ENCODE measurements around the gene WWOX.
A peak's percentile ranks its signal among the peaks of the same experiment; 100 is the strongest.

The WWOX gene

DNA sequence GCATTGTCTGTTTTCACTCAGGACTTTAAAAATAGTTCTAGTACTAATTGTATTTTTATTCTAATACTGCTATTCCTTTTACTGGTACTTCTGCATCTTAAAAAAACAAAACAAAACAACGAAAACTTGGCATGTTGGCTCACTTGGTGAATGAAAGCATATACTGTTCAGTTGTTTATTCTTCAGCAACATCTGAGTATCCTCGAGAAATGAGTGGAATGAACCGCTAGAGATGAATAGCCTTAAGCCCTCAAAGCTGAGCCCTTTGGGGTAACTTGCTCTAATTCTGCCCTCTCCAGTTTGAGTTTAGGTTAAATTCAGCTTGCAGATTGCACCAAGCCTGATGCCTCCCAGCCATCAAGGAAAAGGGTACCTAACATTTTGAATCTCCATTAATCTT, 126.5 kb downstream of the WWOX start:
- no peak overlapping the region for H3K9ac ChIP-seq (ENCODE audit: low read depth, low read length)
- no peak overlapping the region for H3K27ac ChIP-seq (ENCODE audit: low read depth, low read length)
- H3K9me3 ChIP-seq (ENCODE audit: control insufficient read depth, insufficient read depth, low read length), result no peaks in the 10 kb centered on the region
- H3K27me3 ChIP-seq (ENCODE audit: control insufficient read depth, insufficient read depth, low read length), result no peaks in the 10 kb centered on the region
- H3K36me3 ChIP-seq (ENCODE audit: control insufficient read depth, insufficient read depth, low read length), result no peaks in the 10 kb centered on the region
- H3K4me1 ChIP-seq (ENCODE audit: control insufficient read depth, insufficient read depth, low read length), result peaks cover 8% of the 10 kb centered on the region
- H3K4me3 ChIP-seq (ENCODE audit: low read depth, low read length), result no peak overlapping the region

DNA sequence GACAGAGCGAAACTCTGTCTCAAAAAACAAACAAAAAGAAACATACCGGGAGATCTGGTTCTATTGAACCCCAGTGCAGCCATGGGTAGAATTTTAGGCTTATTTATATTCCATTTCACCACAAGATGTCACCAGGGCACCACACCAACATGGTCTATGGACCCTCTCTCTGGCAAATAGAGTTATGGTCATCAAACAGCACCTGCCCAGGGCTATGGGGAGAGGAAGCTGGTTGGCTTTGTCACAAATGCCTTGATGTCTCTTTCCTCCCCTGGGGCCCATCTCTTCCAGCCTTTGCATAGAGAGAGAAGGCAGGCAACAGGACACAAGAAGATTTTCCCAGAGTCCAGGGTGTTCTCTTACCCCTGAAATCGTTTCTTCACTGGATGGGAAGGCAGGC, 128.4 kb downstream of the WWOX start:
- no peak overlapping the region for H3K4me3 ChIP-seq (ENCODE audit: low read depth, low read length)
- no peak overlapping the region for H3K9ac ChIP-seq (ENCODE audit: low read depth, low read length)
- H3K4me1 ChIP-seq (ENCODE audit: control insufficient read depth, insufficient read depth, low read length), result peaks cover 11% of the 10 kb centered on the region
- no peak overlapping the region for H3K27ac ChIP-seq (ENCODE audit: low read depth, low read length)
- no peaks in the 10 kb centered on the region for H3K36me3 ChIP-seq (ENCODE audit: control insufficient read depth, insufficient read depth, low read length)
- H3K27me3 ChIP-seq (ENCODE audit: control insufficient read depth, insufficient read depth, low read length), result no peaks in the 10 kb centered on the region
- H3K9me3 ChIP-seq (ENCODE audit: control insufficient read depth, insufficient read depth, low read length), result no peaks in the 10 kb centered on the region

DNA sequence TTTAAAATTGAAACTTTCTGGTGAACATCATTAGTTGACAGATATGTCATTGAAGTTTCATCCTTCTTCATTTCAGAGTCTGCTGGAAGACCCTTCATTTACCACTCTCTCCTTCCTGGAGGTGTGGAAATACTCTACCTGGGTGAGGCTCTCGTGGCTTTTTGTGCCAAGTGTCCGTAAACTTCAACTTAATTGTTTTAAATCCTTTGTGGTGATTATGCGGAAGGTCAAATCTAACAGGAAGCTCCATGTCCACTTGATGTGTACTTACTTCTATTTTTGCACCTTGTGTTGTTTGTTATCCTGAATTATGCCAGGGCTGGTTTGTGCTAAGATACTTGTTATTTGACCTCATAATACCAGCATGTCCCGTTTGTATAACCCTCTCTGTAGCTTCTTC, 129.2 kb downstream of the WWOX start:
- no peak overlapping the region for H3K9ac ChIP-seq (ENCODE audit: low read depth, low read length)
- H3K27me3 ChIP-seq (ENCODE audit: control insufficient read depth, insufficient read depth, low read length), result no peaks in the 10 kb centered on the region
- H3K4me1 ChIP-seq (ENCODE audit: control insufficient read depth, insufficient read depth, low read length), result peaks cover 11% of the 10 kb centered on the region
- H3K36me3 ChIP-seq (ENCODE audit: control insufficient read depth, insufficient read depth, low read length), result no peaks in the 10 kb centered on the region
- H3K4me3 ChIP-seq (ENCODE audit: low read depth, low read length), result no peak overlapping the region
- H3K9me3 ChIP-seq (ENCODE audit: control insufficient read depth, insufficient read depth, low read length), result no peaks in the 10 kb centered on the region
- no peak overlapping the region for H3K27ac ChIP-seq (ENCODE audit: low read depth, low read length)

DNA sequence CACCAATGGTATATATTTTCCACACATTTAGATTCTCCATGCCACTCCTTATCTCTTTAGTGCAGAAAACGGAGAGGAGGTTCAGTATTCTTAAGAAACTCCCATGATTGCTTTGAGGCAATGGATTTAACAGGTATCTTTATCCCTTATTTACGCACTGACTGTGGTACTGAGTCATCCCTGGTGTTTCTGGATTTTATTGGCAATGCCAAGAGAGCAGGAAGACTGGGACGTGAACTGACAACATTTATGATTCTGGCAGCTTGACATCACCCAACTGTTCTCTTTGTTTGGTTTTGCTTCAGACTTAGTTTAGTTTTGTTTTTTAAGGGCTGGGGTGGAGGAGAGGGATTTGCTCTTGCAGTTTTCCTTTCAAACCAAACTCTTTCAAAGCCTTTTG, 131.4 kb downstream of the WWOX start:
- Histone ChIP-seq H3K36me3 (ENCODE audit: control insufficient read depth, insufficient read depth, low read length) (no peaks in the 10 kb centered on the region), H3K27me3 (ENCODE audit: control insufficient read depth, insufficient read depth, low read length) (no peaks in the 10 kb centered on the region), H3K27ac (ENCODE audit: low read depth, low read length) (no peak overlapping the region), H3K9ac (ENCODE audit: low read depth, low read length) (no peak overlapping the region), H3K4me3 (ENCODE audit: low read depth, low read length) (no peak overlapping the region), H3K9me3 (ENCODE audit: control insufficient read depth, insufficient read depth, low read length) (no peaks in the 10 kb centered on the region), H3K4me1 (ENCODE audit: control insufficient read depth, insufficient read depth, low read length) (peaks cover 11% of the 10 kb centered on the region)

DNA sequence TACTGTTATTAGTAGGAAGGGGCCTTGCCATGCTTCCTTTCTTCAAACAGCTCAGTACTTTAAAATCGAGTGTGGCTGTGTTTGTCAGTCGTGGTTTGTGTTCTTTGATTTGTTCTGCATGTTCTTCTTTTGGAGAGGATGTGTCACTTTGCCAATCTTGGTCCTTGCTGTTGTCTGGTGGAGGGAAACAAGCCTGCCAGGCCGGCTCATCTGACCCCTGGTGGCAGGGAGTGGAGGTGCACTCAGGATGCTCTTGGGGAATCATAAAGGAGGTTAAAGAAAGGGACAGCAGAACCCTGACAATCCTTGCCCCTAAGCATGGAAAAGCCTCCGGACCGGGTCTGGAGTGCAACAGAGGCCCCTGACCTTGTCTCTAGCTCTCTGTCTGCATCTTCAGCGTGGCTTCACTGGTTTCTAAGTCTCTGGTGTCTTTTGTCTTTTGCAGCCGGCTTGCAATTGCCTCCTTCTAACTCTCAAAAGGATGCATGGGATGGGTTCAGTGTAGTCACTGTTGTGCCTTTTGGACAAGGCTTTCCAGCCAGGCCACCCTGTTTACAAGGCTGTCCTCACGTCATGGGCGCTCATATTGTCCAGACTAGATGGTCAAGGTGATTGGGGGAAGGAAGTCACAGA, 135.8 kb downstream of the WWOX start:
- no peak overlapping the region for H3K27ac ChIP-seq (ENCODE audit: low read depth, low read length)

DNA sequence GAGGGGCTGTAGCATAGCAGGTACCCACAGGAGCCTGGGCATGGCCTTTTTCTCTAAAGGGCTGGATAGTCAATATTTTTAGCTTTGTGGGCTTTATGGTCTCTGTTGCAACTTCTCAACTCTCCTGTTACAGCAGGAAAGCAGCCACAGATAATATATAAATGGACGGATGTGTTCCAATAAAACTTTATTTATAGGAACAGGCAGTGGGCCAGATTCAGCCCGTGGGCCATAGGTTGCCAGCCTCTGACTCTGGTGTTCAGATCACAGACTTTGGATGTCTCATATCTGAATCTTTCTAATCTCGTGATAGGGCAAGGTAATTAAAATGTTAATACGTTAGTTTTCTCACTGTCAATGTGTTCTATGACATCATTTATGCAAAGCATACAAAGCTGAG, 136.4 kb downstream of the WWOX start:
- no peak overlapping the region for H3K9ac ChIP-seq (ENCODE audit: low read depth, low read length)
- no peak overlapping the region for H3K27ac ChIP-seq (ENCODE audit: low read depth, low read length)
- no peaks in the 10 kb centered on the region for H3K9me3 ChIP-seq (ENCODE audit: control insufficient read depth, insufficient read depth, low read length)
- H3K4me3 ChIP-seq (ENCODE audit: low read depth, low read length), result no peak overlapping the region
- peaks cover 3% of the 10 kb centered on the region for H3K4me1 ChIP-seq (ENCODE audit: control insufficient read depth, insufficient read depth, low read length)
- no peaks in the 10 kb centered on the region for H3K36me3 ChIP-seq (ENCODE audit: control insufficient read depth, insufficient read depth, low read length)
- no peaks in the 10 kb centered on the region for H3K27me3 ChIP-seq (ENCODE audit: control insufficient read depth, insufficient read depth, low read length)

More for the DNA sequence above, 135.8 kb downstream of the WWOX start:
- H3K9me3 ChIP-seq (ENCODE audit: control insufficient read depth, insufficient read depth, low read length), result no peaks in the 10 kb centered on the region
- no peaks in the 10 kb centered on the region for H3K36me3 ChIP-seq (ENCODE audit: control insufficient read depth, insufficient read depth, low read length)
- no peak overlapping the region for H3K4me3 ChIP-seq (ENCODE audit: low read depth, low read length)
- no peak overlapping the region for H3K9ac ChIP-seq (ENCODE audit: low read depth, low read length)
- peaks cover 8% of the 10 kb centered on the region for H3K4me1 ChIP-seq (ENCODE audit: control insufficient read depth, insufficient read depth, low read length)
- H3K27me3 ChIP-seq (ENCODE audit: control insufficient read depth, insufficient read depth, low read length), result no peaks in the 10 kb centered on the region

DNA sequence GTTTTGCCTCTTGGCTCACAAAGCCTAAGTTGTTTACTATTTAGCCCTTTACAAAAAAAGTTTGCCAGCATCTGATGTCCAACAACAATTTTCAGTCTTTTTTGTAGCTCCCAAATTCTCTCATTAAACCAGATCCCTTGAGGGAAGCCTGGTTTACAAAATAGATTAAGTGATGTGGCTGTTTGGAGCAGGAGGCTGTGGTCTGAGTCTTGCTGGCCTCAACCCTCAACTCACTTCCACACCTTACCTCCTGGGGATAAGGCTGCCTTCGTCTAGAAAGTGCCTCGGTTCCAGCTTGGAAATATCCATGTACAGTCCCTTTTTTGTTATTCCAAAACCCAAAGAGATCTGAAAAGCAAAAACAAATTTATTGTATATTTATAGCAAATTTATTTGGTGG, 138.4 kb downstream of the WWOX start:
- H3K9me3 ChIP-seq (ENCODE audit: control insufficient read depth, insufficient read depth, low read length), result no peaks in the 10 kb centered on the region
- no peak overlapping the region for H3K4me3 ChIP-seq (ENCODE audit: low read depth, low read length)
- H3K27ac ChIP-seq (ENCODE audit: low read depth, low read length), result no peak overlapping the region
- H3K36me3 ChIP-seq (ENCODE audit: control insufficient read depth, insufficient read depth, low read length), result no peaks in the 10 kb centered on the region
- no peaks in the 10 kb centered on the region for H3K4me1 ChIP-seq (ENCODE audit: control insufficient read depth, insufficient read depth, low read length)
- no peaks in the 10 kb centered on the region for H3K27me3 ChIP-seq (ENCODE audit: control insufficient read depth, insufficient read depth, low read length)
- H3K9ac ChIP-seq (ENCODE audit: low read depth, low read length), result no peak overlapping the region

DNA sequence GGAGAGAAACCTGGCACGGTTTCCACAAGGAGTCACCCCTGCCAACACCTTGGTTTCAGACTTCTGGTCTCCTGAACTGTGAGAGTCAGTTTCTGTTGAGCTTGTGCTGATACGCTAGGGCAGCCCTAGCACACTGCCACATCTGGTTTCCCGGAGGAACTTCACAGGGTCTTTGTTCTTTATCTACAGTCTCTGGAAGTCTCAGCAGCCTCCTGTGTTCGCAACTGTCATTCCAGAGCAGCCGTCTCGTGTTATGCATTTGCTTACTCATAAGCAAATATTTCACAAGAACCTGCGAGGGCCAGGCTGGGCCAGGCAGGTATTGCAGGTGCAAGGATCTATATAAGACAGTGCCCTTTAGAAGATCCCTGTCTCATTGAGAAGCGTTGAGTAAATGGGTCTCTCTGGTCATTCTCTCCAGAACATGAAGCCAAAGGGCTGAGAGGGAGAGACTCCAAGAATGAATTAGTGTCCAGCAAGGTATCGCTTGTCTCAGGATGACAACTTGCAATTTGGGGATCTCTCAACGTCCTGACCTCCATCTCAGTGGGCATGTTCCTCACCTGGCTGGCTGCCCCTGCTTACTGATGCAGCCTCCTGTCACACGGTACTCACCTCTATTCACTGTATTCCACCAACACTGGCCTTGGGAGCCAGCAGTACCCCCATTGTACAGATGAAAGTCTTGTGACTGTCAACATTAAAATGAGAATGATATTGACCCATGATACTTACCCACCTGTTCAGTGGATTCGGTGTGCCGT, 141.2 kb downstream of the WWOX start:
- H3K36me3 ChIP-seq (ENCODE audit: control insufficient read depth, insufficient read depth, low read length), result no peaks in the 10 kb centered on the region
- peak overlapping the region; percentile 53 for H3K27ac ChIP-seq (ENCODE audit: low read depth, low read length)
- H3K4me1 ChIP-seq (ENCODE audit: control insufficient read depth, insufficient read depth, low read length), result no peaks in the 10 kb centered on the region
- no peak overlapping the region for H3K4me3 ChIP-seq (ENCODE audit: low read depth, low read length)
- H3K9me3 ChIP-seq (ENCODE audit: control insufficient read depth, insufficient read depth, low read length), result no peaks in the 10 kb centered on the region
- H3K27me3 ChIP-seq (ENCODE audit: control insufficient read depth, insufficient read depth, low read length), result no peaks in the 10 kb centered on the region
- no peak overlapping the region for H3K9ac ChIP-seq (ENCODE audit: low read depth, low read length)

DNA sequence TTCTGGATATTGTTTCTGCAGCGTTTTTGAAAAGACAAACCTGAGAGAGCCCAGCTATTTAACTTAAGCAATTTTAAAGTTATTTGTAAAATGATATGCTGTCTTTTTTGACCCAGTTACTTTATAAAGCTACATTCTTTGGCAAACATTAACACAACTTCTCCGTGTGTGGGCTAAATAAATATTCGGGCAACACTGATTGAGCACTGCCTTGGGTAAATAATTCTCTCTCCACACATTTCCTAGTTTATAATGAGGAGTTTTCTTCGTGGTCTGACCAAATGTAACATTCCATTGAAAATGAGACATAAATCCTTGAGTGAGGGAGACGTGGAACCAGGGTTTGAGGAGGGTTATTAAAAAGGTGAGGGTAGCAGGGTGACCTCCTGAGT, 142.8 kb downstream of the WWOX start:
- no peak overlapping the region for H3K27ac ChIP-seq (ENCODE audit: low read depth, low read length)
- no peaks in the 10 kb centered on the region for H3K9me3 ChIP-seq (ENCODE audit: control insufficient read depth, insufficient read depth, low read length)
- H3K27me3 ChIP-seq (ENCODE audit: control insufficient read depth, insufficient read depth, low read length), result no peaks in the 10 kb centered on the region
- H3K4me1 ChIP-seq (ENCODE audit: control insufficient read depth, insufficient read depth, low read length), result no peaks in the 10 kb centered on the region
- H3K4me3 ChIP-seq (ENCODE audit: low read depth, low read length), result no peak overlapping the region
- no peaks in the 10 kb centered on the region for H3K36me3 ChIP-seq (ENCODE audit: control insufficient read depth, insufficient read depth, low read length)
- H3K9ac ChIP-seq (ENCODE audit: low read depth, low read length), result no peak overlapping the region

DNA sequence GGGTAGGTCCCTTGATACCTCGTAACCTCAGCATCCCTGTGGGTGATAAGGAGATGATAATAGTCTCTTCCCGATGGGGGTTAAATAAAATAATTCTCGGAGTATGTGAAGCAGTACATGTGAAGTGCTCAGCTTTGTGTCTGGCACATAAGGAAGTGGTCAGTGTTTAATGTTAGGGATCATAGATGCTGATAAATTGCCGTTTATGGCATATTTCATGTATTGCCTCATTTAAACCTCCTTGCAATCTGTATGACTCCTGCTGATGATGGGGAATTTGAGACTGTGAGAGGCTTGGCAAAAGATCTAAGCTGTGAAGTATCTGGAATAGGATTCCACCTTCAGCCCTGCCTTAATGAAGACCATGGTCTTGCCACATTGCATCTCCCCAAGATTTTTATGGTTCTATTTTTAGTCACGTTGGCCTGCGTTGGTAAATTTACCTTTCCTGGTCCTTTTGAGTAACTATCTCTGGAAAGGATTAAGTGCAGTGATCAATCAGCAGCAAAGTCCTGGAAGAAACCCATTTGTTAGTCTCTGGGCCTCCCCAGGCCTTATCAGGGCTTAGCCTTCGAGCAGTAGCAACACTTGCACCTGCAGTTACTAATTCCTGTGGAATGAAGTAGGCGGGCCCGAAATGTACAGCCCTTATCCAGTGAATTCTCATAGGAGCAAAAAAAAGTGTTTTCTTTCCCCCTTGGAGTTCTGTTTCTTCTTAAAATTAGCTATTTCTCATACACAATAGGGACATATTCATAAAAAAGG, 144.9 kb downstream of the WWOX start:
- no peaks in the 10 kb centered on the region for H3K27me3 ChIP-seq (ENCODE audit: control insufficient read depth, insufficient read depth, low read length)
- no peaks in the 10 kb centered on the region for H3K9me3 ChIP-seq (ENCODE audit: control insufficient read depth, insufficient read depth, low read length)
- H3K4me1 ChIP-seq (ENCODE audit: control insufficient read depth, insufficient read depth, low read length), result 0 out of 2 replicates have a peak, but pooled peaks cover 2% of the 10 kb centered on the region
- no peak overlapping the region for H3K9ac ChIP-seq (ENCODE audit: low read depth, low read length)
- no peaks in the 10 kb centered on the region for H3K36me3 ChIP-seq (ENCODE audit: control insufficient read depth, insufficient read depth, low read length)
- H3K4me3 ChIP-seq (ENCODE audit: low read depth, low read length), result no peak overlapping the region
- H3K27ac ChIP-seq (ENCODE audit: low read depth, low read length), result no peak overlapping the region

DNA sequence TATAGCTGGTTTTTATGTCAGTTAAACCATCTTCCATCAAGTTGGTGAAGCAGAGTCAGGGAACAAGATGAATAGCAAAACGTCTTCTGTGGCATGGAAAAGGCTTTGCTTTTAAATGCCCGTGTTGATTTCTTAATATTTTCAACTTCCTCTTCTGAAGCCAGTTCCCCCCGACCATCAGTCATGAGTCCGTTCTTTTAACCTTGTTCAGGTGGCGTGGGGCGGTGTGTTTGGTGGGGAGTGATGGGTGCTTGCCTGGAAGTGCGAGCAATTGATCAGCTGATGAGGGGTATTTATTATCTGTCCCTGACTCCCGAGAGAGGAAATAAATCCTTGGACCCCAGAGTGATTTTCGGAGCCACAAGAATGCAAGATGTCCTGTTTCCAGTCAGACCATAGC, 147.1 kb downstream of the WWOX start:
- H3K4me3 ChIP-seq (ENCODE audit: low read depth, low read length), result no peak overlapping the region
- no peak overlapping the region for H3K27ac ChIP-seq (ENCODE audit: low read depth, low read length)
- H3K9me3 ChIP-seq (ENCODE audit: control insufficient read depth, insufficient read depth, low read length), result no peaks in the 10 kb centered on the region
- no peak overlapping the region for H3K9ac ChIP-seq (ENCODE audit: low read depth, low read length)
- H3K36me3 ChIP-seq (ENCODE audit: control insufficient read depth, insufficient read depth, low read length), result no peaks in the 10 kb centered on the region
- H3K4me1 ChIP-seq (ENCODE audit: control insufficient read depth, insufficient read depth, low read length), result 0 out of 2 replicates have a peak, but pooled peaks cover 4% of the 10 kb centered on the region
- no peaks in the 10 kb centered on the region for H3K27me3 ChIP-seq (ENCODE audit: control insufficient read depth, insufficient read depth, low read length)
